Iris pigment epithelial cell (primary cell): Measurements from ENCODE around the gene PSMD6.

Experiments used
- DNase-seq: peaks from one replicate; pipeline ENCODE4 v3.0.0-alpha.2; 2011; ENCODE audit warnings: low read depth

The PSMD6 gene

GRCh38 chr3:64046592-64046991 lies 23.3 kb upstream of the PSMD6 start:
- no peak for DNase-seq

GRCh38 chr3:64042952-64043351 lies 19.7 kb upstream of the PSMD6 start:
- no peak for DNase-seq

- no peak for DNase-seq
These were observed 16.9 kb upstream of the PSMD6 start for GRCh38 chr3:64039981-64040733.

- no peak for DNase-seq
These were observed 16.0 kb upstream of the PSMD6 start for GRCh38 chr3:64039332-64039731.

- no peak for DNase-seq
These were observed 15.0 kb upstream of the PSMD6 start for GRCh38 chr3:64038253-64038767.

- no peak for DNase-seq
These were observed 13.8 kb upstream of the PSMD6 start for GRCh38 chr3:64037084-64037483.

GRCh38 chr3:64033069-64033468 lies 9.8 kb upstream of the PSMD6 start:
- DNase-seq: no peak

GRCh38 chr3:64031540-64032508 lies 8.5 kb upstream of the PSMD6 start:
- DNase-seq: no peak

- peak; percentile 49 for DNase-seq
These were observed 7.4 kb upstream of the PSMD6 start for GRCh38 chr3:64030741-64031140.

GRCh38 chr3:64029287-64029686 lies 6.0 kb upstream of the PSMD6 start:
- DNase-seq: no peak

- DNase-seq: no peak
These were observed 5.5 kb upstream of the PSMD6 start for GRCh38 chr3:64028754-64029153.

GRCh38 chr3:64027658-64028057 lies 4.4 kb upstream of the PSMD6 start:
- DNase-seq: no peak

- DNase-seq: no peak
These were observed 3.1 kb upstream of the PSMD6 start for GRCh38 chr3:64026346-64026745.

GRCh38 chr3:64023861-64024223 lies 548 bp upstream of the PSMD6 start:
- DNase-seq: peak; percentile 42

GRCh38 chr3:64022451-64023186 lies 675 bp downstream of the PSMD6 start:
- DNase-seq: peak; percentile 31

- no peak for DNase-seq
These were observed 1.4 kb downstream of the PSMD6 start for GRCh38 chr3:64021922-64022321.

- no peak for DNase-seq
These were observed 3.4 kb downstream of the PSMD6 start for GRCh38 chr3:64019879-64020278.

- peak; percentile 11 for DNase-seq
These were observed 4.0 kb downstream of the PSMD6 start for GRCh38 chr3:64019271-64019670.

GRCh38 chr3:64016941-64017620 lies 6.2 kb downstream of the PSMD6 start:
- DNase-seq: no peak

GRCh38 chr3:64011685-64012084 lies 11.6 kb downstream of the PSMD6 start:
- DNase-seq: peak; percentile 92

- DNase-seq: no peak
These were observed 13.1 kb downstream of the PSMD6 start for GRCh38 chr3:64010199-64010598.

GRCh38 chr3:64009528-64009927 lies 13.8 kb downstream of the PSMD6 start:
- DNase-seq: no peak
